Peyer's patch (tissue), 4 donors: ENCODE results near the gene NPRL2. TPM values are rescaled to one million over a fixed set of nuclear protein-coding genes. Genes with fewer than 3 reads are reported as not detected.

Experiments
- DNase-seq, 3 donors: peaks; one replicate each; pipeline ENCODE4 v3.0.0-alpha.2; 2017 to 2019
- H3K27ac ChIP-seq, 4 donors: fragments of 200-600 bp; sonication (generic); one replicate each; pipeline ENCODE4 v1.5.1; 2016 to 2019
- H3K27me3 ChIP-seq, 2 donors: fragments of 200-600 bp; sonication (generic); one replicate each; pipeline ENCODE4 v1.5.1; 2019
- H3K36me3 ChIP-seq, 3 donors: fragments of 200-600 bp; sonication (generic); one replicate each; pipeline ENCODE4 v1.5.1; 2016 to 2019
- H3K4me1 ChIP-seq, 4 donors: fragments of 200-600 bp; sonication (generic); one replicate each; pipeline ENCODE4 v1.5.1; 2016 to 2019
- H3K4me3 ChIP-seq, 4 donors: fragments of 200-600 bp; sonication (generic); 1 replicate in 3 of 4; 2 replicates in 1 of 4; pipeline ENCODE4 v1.5.1; 2016 to 2019; ENCODE audit warnings: mild to moderate bottlenecking in 1 of 4
- H3K9me3 ChIP-seq, 4 donors: fragments of 200-600 bp; sonication (generic); one replicate each; pipeline ENCODE4 v1.5.1; 2016 to 2019; ENCODE audit warnings: mild to moderate bottlenecking in 1 of 4
- CTCF ChIP-seq, 6 experiments: fragments of 450-650 bp in 4 of 6; fragments of 200-600 bp in 2 of 6; sonication (generic) in 1 of 6; IDR thresholded peaks; one replicate each; pipeline ENCODE4 v1.5.1; 2017 to 2019; ENCODE audit warnings: antibody characterized with exemption in 6 of 6, mild to moderate bottlenecking in 3 of 6, moderate library complexity in 1 of 6
- POLR2A ChIP-seq, 2 donors: fragments of 450-650 bp; IDR thresholded peaks; one replicate each; pipeline ENCODE4 v1.5.1; 2017; ENCODE audit warnings: antibody characterized with exemption in 2 of 2, mild to moderate bottlenecking in 2 of 2, moderate library complexity in 2 of 2
- total RNA-seq, 4 donors: library from RNA; depleted of rRNA; stranded (reverse); fragments of >200 nt; gene quantifications; one replicate each; pipeline ENCODE4 v1.1.0, GENCODE V29; 2016

NPRL2 gene
- total RNA-seq, 4 donors from 2014 or later: 19.1 to 45.4 (median 28.3) TPM

DNA sequence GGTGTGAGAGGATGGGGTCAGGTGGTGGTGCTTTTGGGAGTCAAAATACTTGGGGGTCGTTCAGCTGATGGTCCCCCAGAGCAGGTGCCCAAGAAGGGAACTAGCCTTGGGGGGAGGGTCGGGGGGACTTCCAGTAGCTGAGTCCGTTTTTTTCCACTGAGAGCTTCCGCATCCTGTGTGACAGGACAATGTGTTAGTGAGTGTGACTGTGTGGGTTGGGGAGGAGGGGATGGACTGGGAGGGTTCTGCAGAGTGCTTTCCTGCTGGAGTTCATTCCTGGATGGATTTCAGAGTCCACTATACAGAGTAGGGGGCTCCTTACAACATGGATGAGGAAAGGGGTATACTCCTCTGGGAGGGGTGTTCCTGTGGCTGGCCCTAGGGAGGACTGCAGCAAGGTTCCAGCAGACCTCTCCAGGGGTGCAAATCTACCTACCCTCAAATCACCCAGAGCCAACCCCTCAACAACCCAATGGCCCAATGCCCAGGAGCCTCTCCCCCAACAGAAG, 27.4 kb downstream of the NPRL2 start:
- no peak for DNase-seq

GRCh38 chr3:50322386-50323091, 28.0 kb downstream of the NPRL2 start, which contains the start of gene HYAL2:
Gene HYAL2 (minus strand): TSS chr3:50322745. CDS start chr3:50320489, 2,256 bp downstream.
- H3K36me3 ChIP-seq: peaks cover 0 to 22% (median 0%) of the 10 kb centered on the region in 3 donors
- peak within 1 kb of the TSS; percentile 77 to 98 (median 93) for H3K4me3 ChIP-seq
- peaks cover 4 to 57% (median 17%) of the 10 kb centered on the region in 4 donors for H3K4me1 ChIP-seq
- H3K27ac ChIP-seq: peak within 1 kb of the TSS; percentile 88 to 95 (median 90)
- no peaks in the 10 kb centered on the region for H3K27me3 ChIP-seq
- H3K9me3 ChIP-seq: no peaks in the 10 kb centered on the region
- DNase-seq: peak in 1 of 3 donors; percentile 60
- TF ChIP-seq CTCF (IDR thresholded peaks at IDR 0.05) (no peak), POLR2A (IDR thresholded peaks at IDR 0.05) (no peak)

More for the DNA sequence above, 27.4 kb downstream of the NPRL2 start:
- Histone ChIP-seq H3K27ac (peak overlapping the region; percentile 88 to 95 (median 90)), H3K36me3 (peaks cover 0 to 22% (median 0%) of the 10 kb centered on the region in 3 donors), H3K27me3 (no peaks in the 10 kb centered on the region), H3K4me3 (no peak overlapping the region), H3K4me1 (peaks cover 4 to 52% (median 18%) of the 10 kb centered on the region in 4 donors), H3K9me3 (no peaks in the 10 kb centered on the region)
- TF ChIP-seq POLR2A (IDR thresholded peaks at IDR 0.05) (no peak), CTCF (IDR thresholded peaks at IDR 0.05) (no peak)

- H3K27ac ChIP-seq: peak overlapping the region; percentile 88 to 95 (median 90)
- H3K4me1 ChIP-seq: peaks cover 6 to 57% (median 16%) of the 10 kb centered on the region in 4 donors
- H3K9me3 ChIP-seq: no peaks in the 10 kb centered on the region
- TF ChIP-seq POLR2A (IDR thresholded peaks at IDR 0.05): peak in 1 of 2 donors; percentile 34
- TF ChIP-seq CTCF (IDR thresholded peaks at IDR 0.05): no peak
- peak overlapping the region; percentile 77 to 98 (median 93) for H3K4me3 ChIP-seq
- DNase-seq: no peak
- peaks cover 0 to 22% (median 0%) of the 10 kb centered on the region in 3 donors for H3K36me3 ChIP-seq
- H3K27me3 ChIP-seq: no peaks in the 10 kb centered on the region
These were observed 28.5 kb downstream of the NPRL2 start for GRCh38 chr3:50322115-50322385.

DNA sequence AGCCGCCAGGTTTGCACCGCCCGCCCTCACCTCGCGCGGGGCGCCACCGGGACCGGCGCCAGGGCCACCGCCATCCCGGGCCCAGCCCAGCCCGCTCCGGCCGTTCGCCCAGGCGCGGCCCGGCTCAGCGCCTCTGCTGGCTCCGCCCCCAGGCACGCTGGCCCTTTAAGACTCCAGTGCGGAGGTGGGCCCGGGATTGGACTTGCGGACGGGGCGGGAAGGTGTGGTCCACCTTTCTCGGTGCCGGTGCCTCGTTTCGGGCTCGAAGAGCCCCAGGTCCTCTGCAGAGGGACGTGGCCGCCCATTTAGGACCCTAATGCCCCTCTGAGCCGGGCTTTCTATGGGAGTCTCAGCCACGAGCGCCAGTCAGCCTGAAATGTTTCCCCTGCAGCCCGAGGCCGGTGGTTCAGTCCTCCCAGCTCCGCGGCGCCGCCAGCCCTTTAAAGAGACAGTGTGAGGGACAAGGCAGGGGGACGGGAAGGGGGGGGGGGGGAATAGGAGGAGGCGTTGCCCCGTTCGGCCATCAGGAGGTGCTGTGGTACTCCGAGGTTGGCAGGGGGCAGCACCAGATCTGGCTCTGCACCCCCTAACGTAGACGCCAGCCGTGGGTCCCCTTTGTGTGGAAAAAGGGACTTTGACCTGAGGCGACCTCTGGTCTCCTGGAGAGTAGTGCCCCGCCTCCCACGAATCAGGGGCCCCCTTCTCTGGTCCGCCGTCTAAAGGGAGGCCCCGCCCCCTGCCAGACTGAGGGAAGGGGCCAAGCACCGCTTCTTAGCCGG, 29.1 kb downstream of the NPRL2 start:
- Histone ChIP-seq H3K27ac (peak overlapping the region; percentile 88 to 95 (median 90)), H3K4me3 (peak overlapping the region; percentile 77 to 98 (median 93)), H3K9me3 (no peaks in the 10 kb centered on the region), H3K4me1 (peaks cover 7 to 58% (median 19%) of the 10 kb centered on the region in 4 donors), H3K27me3 (no peaks in the 10 kb centered on the region), H3K36me3 (peaks cover 0 to 22% (median 0%) of the 10 kb centered on the region in 3 donors)
- DNase-seq: peak; percentile 88 to 94 (median 94)
- TF ChIP-seq CTCF (IDR thresholded peaks at IDR 0.05) (peak; percentile 3 to 62 (median 40)), POLR2A (IDR thresholded peaks at IDR 0.05) (peak in 1 of 2 donors; percentile 27)

- peak overlapping the region; percentile 77 to 98 (median 93) for H3K4me3 ChIP-seq
- H3K4me1 ChIP-seq: peaks cover 7 to 64% (median 22%) of the 10 kb centered on the region in 4 donors
- H3K27me3 ChIP-seq: no peaks in the 10 kb centered on the region
- TF ChIP-seq POLR2A (IDR thresholded peaks at IDR 0.05) (peak; percentile 39 to 61), CTCF (IDR thresholded peaks at IDR 0.05) (no peak)
- peak overlapping the region; percentile 88 to 95 (median 90) for H3K27ac ChIP-seq
- DNase-seq: peak; percentile 78 to 90 (median 90)
- H3K9me3 ChIP-seq: no peaks in the 10 kb centered on the region
- H3K36me3 ChIP-seq: peaks cover 0 to 20% (median 0%) of the 10 kb centered on the region in 3 donors
These were observed 29.7 kb downstream of the NPRL2 start for GRCh38 chr3:50320853-50321335.
